GM21737 (cell line): Measurements from ENCODE around the gene VCX.
"Not testable (repeated sequence)": the region's sequence is repeated elsewhere in the genome, so short reads cannot be mapped to it uniquely, and the experiment has no call there.

Experiments used
- ATAC-seq: cut with Tn5 transposase; IDR thresholded peaks from one replicate; pipeline ENCODE4 v1.9.1; 2021; ENCODE audit warnings: mild to moderate bottlenecking, moderate library complexity; ENCODE audit not compliant: unreplicated experiment

The VCX gene

GRCh38 chrX:7842871-7843270, at the start of gene VCX:
VCX (plus strand) TSS chrX:7843171; CDS start chrX:7843204, 33 bp downstream.
- ATAC-seq: not testable (repeated sequence)

GRCh38 chrX:7798327-7798726, 44.6 kb upstream of the VCX start:
- ATAC-seq: no peak

GRCh38 chrX:7801711-7802110, 41.3 kb upstream of the VCX start:
- ATAC-seq: no peak

GRCh38 chrX:7815166-7815805, 27.7 kb upstream of the VCX start:
- ATAC-seq: no peak

- no peak for ATAC-seq
Observed at GRCh38 chrX:7828594-7828993, 14.4 kb upstream of the VCX start.

- ATAC-seq: no peak
Observed at GRCh38 chrX:7841084-7841805, 1.7 kb upstream of the VCX start.

- ATAC-seq: no peak
Observed at GRCh38 chrX:7852166-7852565, 9.2 kb downstream of the VCX start.

- no peak for ATAC-seq
Observed at GRCh38 chrX:7872042-7872441, 29.1 kb downstream of the VCX start.

GRCh38 chrX:7876957-7877356, 34.0 kb downstream of the VCX start:
- ATAC-seq: no peak

GRCh38 chrX:7889135-7889534, 46.2 kb downstream of the VCX start:
- no peak for ATAC-seq

GRCh38 chrX:7889680-7890079, 46.7 kb downstream of the VCX start:
- no peak for ATAC-seq

GRCh38 chrX:7891928-7892327, 49.0 kb downstream of the VCX start:
- no peak for ATAC-seq
